ENCODE data around the gene NOL9. TPM values are rescaled to one million over a fixed set of nuclear protein-coding genes. Genes with fewer than 3 reads are reported as not detected.

Gene NOL9
- total RNA-seq, 1 donor from 2014 or later = 49.5 TPM

DNA sequence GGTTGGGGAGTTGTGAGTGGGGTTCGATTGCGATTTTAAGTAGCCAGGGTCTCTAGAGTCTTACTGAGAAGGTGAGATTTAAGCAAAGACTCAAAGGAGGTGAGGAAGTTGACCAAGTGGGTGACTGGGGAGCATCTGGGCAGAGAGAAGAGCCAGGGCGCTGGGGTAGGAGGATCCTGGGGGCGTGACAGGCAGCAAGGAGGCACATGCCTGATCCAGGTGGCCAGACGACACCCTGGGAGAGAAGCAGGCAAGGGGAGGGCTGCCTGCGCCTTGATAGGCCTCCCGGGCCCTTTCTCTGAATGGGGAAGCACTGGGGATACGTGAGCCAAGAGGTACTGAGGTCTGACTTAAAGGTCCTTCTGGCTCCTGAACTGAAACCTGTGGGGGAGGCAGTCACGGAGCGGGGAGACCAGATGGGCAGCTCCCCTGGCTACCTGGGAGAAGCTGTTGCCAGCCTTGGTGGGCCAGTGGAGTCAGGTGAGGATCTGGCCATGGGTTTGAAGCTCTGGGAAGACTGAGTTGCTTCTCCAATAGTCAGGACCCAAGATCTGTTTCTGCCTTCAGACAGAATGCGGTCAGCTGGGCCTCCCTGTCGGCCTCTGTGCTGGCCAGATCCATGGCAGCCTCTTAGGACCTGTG is 30.9 kb upstream of the NOL9 start:
- Mint-ChIP-seq H3K27me3 (no peaks in the 10 kb centered on the region), H3K4me1 (ENCODE audit: low read depth) (peaks cover 21% of the 10 kb centered on the region), H3K4me3 (ENCODE audit: low read depth) (peak overlapping the region; percentile 1), H3K36me3 (ENCODE audit: insufficient read depth) (peaks cover 1% of the 10 kb centered on the region), H3K9me3 (ENCODE audit: low read depth) (no peaks in the 10 kb centered on the region), H3K27ac (peak overlapping the region; percentile 74)
- TF ChIP-seq, protein P1, sequence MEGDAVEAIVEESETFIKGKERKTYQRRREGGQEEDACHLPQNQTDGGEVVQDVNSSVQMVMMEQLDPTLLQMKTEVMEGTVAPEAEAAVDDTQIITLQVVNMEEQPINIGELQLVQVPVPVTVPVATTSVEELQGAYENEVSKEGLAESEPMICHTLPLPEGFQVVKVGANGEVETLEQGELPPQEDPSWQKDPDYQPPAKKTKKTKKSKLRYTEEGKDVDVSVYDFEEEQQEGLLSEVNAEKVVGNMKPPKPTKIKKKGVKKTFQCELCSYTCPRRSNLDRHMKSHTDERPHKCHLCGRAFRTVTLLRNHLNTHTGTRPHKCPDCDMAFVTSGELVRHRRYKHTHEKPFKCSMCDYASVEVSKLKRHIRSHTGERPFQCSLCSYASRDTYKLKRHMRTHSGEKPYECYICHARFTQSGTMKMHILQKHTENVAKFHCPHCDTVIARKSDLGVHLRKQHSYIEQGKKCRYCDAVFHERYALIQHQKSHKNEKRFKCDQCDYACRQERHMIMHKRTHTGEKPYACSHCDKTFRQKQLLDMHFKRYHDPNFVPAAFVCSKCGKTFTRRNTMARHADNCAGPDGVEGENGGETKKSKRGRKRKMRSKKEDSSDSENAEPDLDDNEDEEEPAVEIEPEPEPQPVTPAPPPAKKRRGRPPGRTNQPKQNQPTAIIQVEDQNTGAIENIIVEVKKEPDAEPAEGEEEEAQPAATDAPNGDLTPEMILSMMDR (IDR thresholded peaks at IDR 0.05; ENCODE audit: unreplicated experiment) = no peak
- DNase-seq (ENCODE audit: low spot score, unreplicated experiment) = no peak

DNA sequence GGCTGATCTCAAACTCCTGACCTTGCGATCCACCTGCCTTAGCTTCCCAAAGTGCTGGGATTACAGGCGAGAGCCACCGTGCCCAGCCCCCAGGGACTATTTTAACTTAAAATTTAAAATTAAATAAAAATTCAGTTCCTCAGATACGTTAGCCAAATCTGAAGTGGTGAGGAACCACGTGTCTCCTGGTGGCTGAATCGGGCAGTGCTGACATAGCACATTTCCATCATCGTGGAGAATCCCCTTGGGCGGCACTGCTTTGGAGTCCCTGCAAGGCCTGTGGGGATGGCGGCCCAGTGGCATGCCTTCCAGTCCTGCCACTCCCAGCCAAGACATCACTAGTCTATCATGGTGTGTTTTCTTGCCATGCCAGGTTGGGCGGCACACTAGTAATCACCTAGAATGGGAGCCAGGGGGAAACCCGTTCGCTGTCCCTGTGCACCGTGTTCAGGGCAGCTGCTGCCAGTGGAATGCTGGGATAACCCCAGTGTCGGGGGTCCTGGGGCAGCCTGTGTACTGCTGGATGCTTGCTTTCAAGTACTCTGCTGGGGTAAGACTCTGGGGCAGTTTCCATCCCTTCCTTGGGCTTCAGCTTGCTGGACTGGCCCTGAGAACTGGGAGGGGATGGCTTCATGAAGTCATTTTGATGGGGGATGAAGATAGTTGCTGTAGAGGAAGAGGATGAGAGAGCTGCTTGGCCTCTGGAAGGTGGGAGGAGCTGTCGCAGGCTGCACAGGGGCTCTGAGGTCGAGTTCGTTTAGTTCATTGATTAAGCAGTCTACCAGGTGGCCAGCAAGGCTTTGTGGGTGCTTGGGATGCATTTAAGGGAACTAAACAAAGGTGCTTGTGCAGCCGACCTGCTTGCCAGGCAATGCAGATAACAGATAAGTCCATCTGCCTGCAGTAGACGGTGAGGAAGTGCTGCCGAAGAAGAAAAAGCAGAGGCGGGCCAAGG is 30.1 kb upstream of the NOL9 start:
- no peak for DNase-seq (ENCODE audit: low spot score, unreplicated experiment)
- Mint-ChIP-seq H3K27ac (peak overlapping the region; percentile 74), H3K36me3 (ENCODE audit: insufficient read depth) (peaks cover 1% of the 10 kb centered on the region), H3K27me3 (no peaks in the 10 kb centered on the region), H3K4me3 (ENCODE audit: low read depth) (peak overlapping the region; percentile 1), H3K4me1 (ENCODE audit: low read depth) (peaks cover 24% of the 10 kb centered on the region), H3K9me3 (ENCODE audit: low read depth) (no peaks in the 10 kb centered on the region)
- TF ChIP-seq, protein P1 (IDR thresholded peaks at IDR 0.05; ENCODE audit: unreplicated experiment) = peak; percentile 22

DNA sequence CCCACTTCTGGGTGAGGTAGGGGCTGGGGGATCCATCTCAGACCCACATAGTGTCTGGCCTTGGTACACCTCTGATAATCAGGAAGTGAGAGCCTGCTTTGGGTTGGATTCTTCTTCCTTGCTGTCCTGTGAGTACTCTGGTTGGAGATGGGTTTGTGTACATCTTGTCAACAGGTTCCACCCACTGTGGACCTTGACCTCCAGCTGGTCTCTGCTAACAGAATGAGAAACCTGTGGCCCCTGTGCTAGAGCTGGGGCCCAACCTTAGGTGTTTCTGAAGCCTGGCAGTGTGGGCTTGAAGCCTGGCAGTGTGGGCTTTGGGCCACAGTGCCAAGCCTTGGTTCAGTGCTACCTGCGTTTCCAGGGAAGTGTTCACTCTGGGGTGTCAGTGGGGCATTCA is 28.1 kb upstream of the NOL9 start:
- no peaks in the 10 kb centered on the region for H3K27me3 Mint-ChIP-seq

DNA sequence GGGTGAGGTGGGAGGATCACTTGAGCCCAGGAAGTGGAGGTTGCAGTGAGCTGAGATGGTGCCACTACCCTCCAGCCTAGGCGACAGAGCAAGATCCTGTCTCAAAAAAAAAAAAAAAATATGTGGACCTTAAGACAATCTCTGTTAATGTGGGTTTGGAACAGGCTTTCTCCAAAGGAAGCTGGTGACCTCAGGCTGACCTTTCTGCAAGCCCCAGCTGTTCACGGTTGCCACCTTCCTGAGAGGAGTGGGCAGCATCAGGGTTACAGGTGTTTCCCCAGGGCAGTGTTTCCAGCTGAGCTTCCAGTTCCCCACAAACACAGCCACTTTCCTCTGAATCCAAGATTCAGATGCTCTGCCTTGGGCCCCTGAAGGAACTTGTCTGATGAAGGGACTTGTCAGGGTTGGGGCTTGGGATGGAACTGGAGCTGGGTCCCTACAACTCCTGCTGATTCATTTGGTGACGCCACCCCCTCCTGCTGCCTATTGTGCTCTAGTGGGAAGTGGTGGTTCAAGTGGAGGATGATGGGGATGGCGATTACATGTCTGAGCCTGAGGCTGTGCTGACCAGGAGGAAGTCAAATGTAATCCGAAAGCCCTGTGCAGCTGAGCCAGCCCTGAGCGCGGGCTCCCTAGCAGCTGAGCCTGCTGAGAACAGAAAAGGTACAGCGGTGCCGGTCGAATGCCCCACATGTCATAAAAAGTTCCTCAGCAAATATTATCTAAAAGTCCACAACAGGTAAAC is 27.4 kb upstream of the NOL9 start:
- peak overlapping the region; percentile 89 for H3K27ac Mint-ChIP-seq
- peak overlapping the region; percentile 60 for H3K4me3 Mint-ChIP-seq (ENCODE audit: low read depth)
- no peak for DNase-seq (ENCODE audit: low spot score, unreplicated experiment)
- peaks cover 28% of the 10 kb centered on the region for H3K4me1 Mint-ChIP-seq (ENCODE audit: low read depth)
- H3K27me3 Mint-ChIP-seq = no peaks in the 10 kb centered on the region
- peaks cover 1% of the 10 kb centered on the region for H3K36me3 Mint-ChIP-seq (ENCODE audit: insufficient read depth)
- TF ChIP-seq, protein P1 (IDR thresholded peaks at IDR 0.05; ENCODE audit: unreplicated experiment) = no peak
- H3K9me3 Mint-ChIP-seq (ENCODE audit: low read depth) = no peaks in the 10 kb centered on the region

More for the DNA sequence above, 28.1 kb upstream of the NOL9 start:
- TF ChIP-seq, protein P1 (IDR thresholded peaks at IDR 0.05; ENCODE audit: unreplicated experiment) = no peak
- peaks cover 1% of the 10 kb centered on the region for H3K36me3 Mint-ChIP-seq (ENCODE audit: insufficient read depth)
- peaks cover 28% of the 10 kb centered on the region for H3K4me1 Mint-ChIP-seq (ENCODE audit: low read depth)
- H3K4me3 Mint-ChIP-seq (ENCODE audit: low read depth) = peak overlapping the region; percentile 60
- no peaks in the 10 kb centered on the region for H3K9me3 Mint-ChIP-seq (ENCODE audit: low read depth)
- DNase-seq (ENCODE audit: low spot score, unreplicated experiment) = no peak
- H3K27ac Mint-ChIP-seq = peak overlapping the region; percentile 89
